Stimulated activated naive B cell treated with anti-CD40 and anti-IgM and Interleukin-4, amounts not matched to agents 10 μg/mL and 1 μg/mL and 100 μg/mL, for 72 hours (primary cell): Measurements from ENCODE around the gene SPC24.
"Not testable (repeated sequence)": the region's sequence is repeated elsewhere in the genome, so short reads cannot be mapped to it uniquely, and the experiment has no call there.

Source experiments
- ATAC-seq, 2 donors: fragments of 150-1000 bp; cut with Tn5 transposase; replicated peaks; 2 replicates each; pipeline ENCODE4 v1.10.0; 2021; ENCODE audit warnings: moderate library complexity in 1 of 2
- DNase-seq: peaks from one replicate; pipeline ENCODE4 v3.0.0; 2021
- H3K27ac Mint-ChIP-seq: one replicate; pipeline ENCODE4 v1.8.0; 2022; ENCODE audit warnings: mild to moderate bottlenecking, mixed read lengths
- H3K27me3 Mint-ChIP-seq, 2 donors: one replicate each; pipeline ENCODE4 v1.8.0; 2022; ENCODE audit warnings: mixed read lengths in 2 of 2
- H3K36me3 Mint-ChIP-seq, 2 donors: one replicate each; pipeline ENCODE4 v1.8.0; 2022; ENCODE audit warnings: mixed read lengths in 2 of 2, mild to moderate bottlenecking in 1 of 2
- H3K4me1 Mint-ChIP-seq, 2 donors: one replicate each; pipeline ENCODE4 v1.8.0; 2022; ENCODE audit warnings: mixed read lengths in 2 of 2, mild to moderate bottlenecking in 1 of 2
- H3K4me3 Mint-ChIP-seq, 2 donors: one replicate each; pipeline ENCODE4 v1.8.0; 2022; ENCODE audit warnings: mild to moderate bottlenecking in 2 of 2, mixed read lengths in 2 of 2, moderate library complexity in 1 of 2
- H3K9me3 Mint-ChIP-seq, 2 donors: one replicate each; pipeline ENCODE4 v1.8.0; 2022; ENCODE audit warnings: mixed read lengths in 2 of 2, mild to moderate bottlenecking in 1 of 2

Gene SPC24

GRCh38 chr19:11196406-11197287, 41.1 kb upstream of the SPC24 start:
- peaks cover 15 to 19% of the 10 kb centered on the region in 2 donors for H3K4me1 Mint-ChIP-seq
- ATAC-seq (peak; percentile 2 to 3), DNase-seq (no peak)
- no peaks in the 10 kb centered on the region for H3K9me3 Mint-ChIP-seq
- peaks cover 17 to 25% of the 10 kb centered on the region in 2 donors for H3K27me3 Mint-ChIP-seq
- peak overlapping the region; percentile 69 to 82 for H3K4me3 Mint-ChIP-seq
- no peaks in the 10 kb centered on the region for H3K36me3 Mint-ChIP-seq
- no peak overlapping the region for H3K27ac Mint-ChIP-seq

- Mint-ChIP-seq H3K4me1 (peaks cover 15 to 19% of the 10 kb centered on the region in 2 donors), H3K9me3 (no peaks in the 10 kb centered on the region), H3K36me3 (no peaks in the 10 kb centered on the region), H3K4me3 (no peak overlapping the region), H3K27me3 (peaks cover 17 to 25% of the 10 kb centered on the region in 2 donors), H3K27ac (no peak overlapping the region)
- ATAC-seq, result no peak
- no peak for DNase-seq
These were observed 40.1 kb upstream of the SPC24 start for GRCh38 chr19:11195681-11196080.

DNA sequence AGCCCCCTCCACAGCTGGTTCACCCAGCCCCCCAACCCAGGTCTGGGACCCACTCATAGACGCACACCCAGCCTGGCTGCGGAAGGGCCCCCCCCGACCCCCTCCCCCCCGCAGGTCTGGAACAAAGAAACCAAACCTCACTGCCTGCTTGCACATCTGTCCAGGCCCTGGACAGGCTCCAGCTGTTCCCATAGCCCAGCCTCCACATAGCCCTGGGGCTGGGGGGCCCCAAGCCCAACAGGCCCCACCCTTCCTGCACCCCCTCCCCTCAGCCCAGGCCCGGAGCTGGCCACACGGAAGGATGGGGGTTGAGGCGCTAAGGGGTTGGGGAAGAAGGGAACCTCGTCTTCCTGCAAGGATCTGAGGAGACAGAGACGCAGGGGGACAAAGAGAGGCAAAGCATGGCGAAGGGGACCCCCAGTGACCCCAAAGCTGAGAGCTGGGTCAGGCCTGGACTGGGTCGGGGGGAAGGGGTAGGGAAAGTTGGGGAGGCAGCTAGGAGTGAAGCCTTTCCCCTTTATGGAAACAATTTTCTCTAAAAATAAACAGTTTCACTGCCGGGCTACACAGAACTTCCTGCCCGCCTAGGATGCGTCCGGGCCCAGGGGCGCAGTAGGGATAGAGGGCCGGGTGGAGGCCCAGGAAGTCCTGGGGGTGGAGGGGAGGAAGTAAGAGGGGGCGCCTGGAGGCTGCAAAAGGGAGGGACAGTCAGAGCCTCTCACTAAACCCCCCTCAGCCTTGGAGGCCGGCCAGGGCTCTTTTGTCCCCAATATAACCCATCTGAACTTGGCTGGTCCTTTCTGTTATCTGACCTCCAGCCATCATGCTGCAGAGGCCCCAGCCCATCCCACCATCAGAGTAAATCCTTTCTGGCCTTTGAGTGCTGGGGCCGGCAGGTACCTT, 39.3 kb upstream of the SPC24 start:
- Mint-ChIP-seq H3K4me1 (peaks cover 15 to 19% of the 10 kb centered on the region in 2 donors), H3K27me3 (peaks cover 17 to 25% of the 10 kb centered on the region in 2 donors), H3K9me3 (no peaks in the 10 kb centered on the region), H3K27ac (no peak overlapping the region), H3K4me3 (no peak overlapping the region), H3K36me3 (no peaks in the 10 kb centered on the region)
- no peak for DNase-seq
- no peak for ATAC-seq

DNA sequence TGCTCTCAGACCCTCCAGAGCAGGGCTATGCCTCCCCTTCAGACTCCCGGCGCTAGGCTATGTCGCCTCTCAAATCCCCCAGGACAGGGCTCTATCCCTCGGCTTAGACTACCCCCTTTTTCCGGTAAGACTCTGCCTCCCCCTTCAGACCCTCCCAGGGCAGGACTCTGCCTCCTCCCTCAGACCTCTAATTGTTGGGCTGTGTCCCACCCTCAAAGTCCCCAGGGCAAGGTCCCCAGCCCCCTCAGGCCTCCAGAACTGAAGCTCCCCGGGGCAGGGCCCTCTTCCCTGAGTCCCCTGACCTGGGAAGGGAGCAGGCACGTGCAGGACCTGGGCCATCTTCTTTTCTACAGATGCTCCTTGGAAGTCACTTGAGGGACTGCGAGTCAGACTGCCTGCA, 38.6 kb upstream of the SPC24 start:
- H3K27ac Mint-ChIP-seq, result no peak overlapping the region
- no peak overlapping the region for H3K4me3 Mint-ChIP-seq
- H3K4me1 Mint-ChIP-seq, result peaks cover 15 to 19% of the 10 kb centered on the region in 2 donors
- peaks cover 17 to 25% of the 10 kb centered on the region in 2 donors for H3K27me3 Mint-ChIP-seq
- no peak for DNase-seq
- H3K9me3 Mint-ChIP-seq, result no peaks in the 10 kb centered on the region
- no peak for ATAC-seq
- H3K36me3 Mint-ChIP-seq, result no peaks in the 10 kb centered on the region

- no peak for ATAC-seq
- Mint-ChIP-seq H3K4me3 (no peak overlapping the region), H3K4me1 (peaks cover 15 to 19% of the 10 kb centered on the region in 2 donors), H3K36me3 (no peaks in the 10 kb centered on the region), H3K27ac (no peak overlapping the region), H3K9me3 (no peaks in the 10 kb centered on the region), H3K27me3 (peaks cover 17 to 25% of the 10 kb centered on the region in 2 donors)
- no peak for DNase-seq
These were observed 37.7 kb upstream of the SPC24 start for GRCh38 chr19:11192957-11193939.

DNA sequence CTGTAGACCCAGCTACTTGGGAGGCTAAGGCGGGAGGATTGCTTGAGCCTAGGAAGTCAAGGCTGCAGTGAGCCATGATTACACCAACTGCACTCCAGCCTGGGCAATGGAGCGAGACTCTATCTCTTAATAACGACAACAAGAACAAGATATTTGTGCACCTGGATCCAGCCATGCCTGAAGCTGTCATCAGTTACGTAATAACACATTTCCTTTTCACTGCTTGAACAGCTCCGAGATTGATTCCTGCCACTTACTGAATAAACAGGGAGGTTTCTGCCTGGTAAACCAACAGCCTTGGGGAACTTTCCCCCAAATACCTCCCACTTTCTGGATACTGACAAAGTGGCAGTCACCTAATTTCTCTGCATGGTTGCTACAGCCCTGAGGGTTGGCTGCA, 36.4 kb upstream of the SPC24 start:
- Mint-ChIP-seq H3K4me3 (no peak overlapping the region), H3K9me3 (no peaks in the 10 kb centered on the region), H3K27me3 (peaks cover 17 to 21% of the 10 kb centered on the region in 2 donors), H3K27ac (no peak overlapping the region), H3K4me1 (peaks cover 13 to 21% of the 10 kb centered on the region in 2 donors), H3K36me3 (no peaks in the 10 kb centered on the region)
- DNase-seq (no peak), ATAC-seq (peak in 1 of 2 donors; percentile 44)

GRCh38 chr19:11191273-11191755, 35.7 kb upstream of the SPC24 start:
- peaks cover 10 to 21% of the 10 kb centered on the region in 2 donors for H3K4me1 Mint-ChIP-seq
- no peak overlapping the region for H3K27ac Mint-ChIP-seq
- H3K27me3 Mint-ChIP-seq, result peaks cover 13 to 15% of the 10 kb centered on the region in 2 donors
- H3K36me3 Mint-ChIP-seq, result no peaks in the 10 kb centered on the region
- no peaks in the 10 kb centered on the region for H3K9me3 Mint-ChIP-seq
- DNase-seq (no peak), ATAC-seq (peak; percentile 36 to 57)
- H3K4me3 Mint-ChIP-seq, result no peak overlapping the region

- no peak overlapping the region for H3K27ac Mint-ChIP-seq
- ATAC-seq, result no peak
These were observed 34.9 kb upstream of the SPC24 start for GRCh38 chr19:11190501-11190900.

GRCh38 chr19:11187441-11187840, 31.9 kb upstream of the SPC24 start:
- Mint-ChIP-seq H3K4me3 (no peak overlapping the region), H3K27ac (no peak overlapping the region), H3K4me1 (peaks cover 2 to 14% of the 10 kb centered on the region in 2 donors), H3K27me3 (no peaks in the 10 kb centered on the region), H3K9me3 (peaks cover 0 to 4% of the 10 kb centered on the region in 2 donors), H3K36me3 (no peaks in the 10 kb centered on the region)
- ATAC-seq (no peak), DNase-seq (no peak)

More at GRCh38 chr19:11190501-11190900, 34.9 kb upstream of the SPC24 start:
- Mint-ChIP-seq H3K27me3 (peaks cover 7 to 9% of the 10 kb centered on the region in 2 donors), H3K4me1 (peaks cover 6 to 21% of the 10 kb centered on the region in 2 donors), H3K36me3 (no peaks in the 10 kb centered on the region), H3K9me3 (no peaks in the 10 kb centered on the region), H3K4me3 (no peak overlapping the region)
- no peak for DNase-seq

GRCh38 chr19:11182994-11183393, 27.4 kb upstream of the SPC24 start:
- Mint-ChIP-seq H3K27ac (no peak overlapping the region), H3K4me3 (no peak overlapping the region), H3K36me3 (no peaks in the 10 kb centered on the region), H3K9me3 (peaks cover 0 to 4% of the 10 kb centered on the region in 2 donors), H3K27me3 (peaks cover 5% of the 10 kb centered on the region in 2 donors), H3K4me1 (peaks cover 14 to 29% of the 10 kb centered on the region in 2 donors)
- ATAC-seq, result no peak
- no peak for DNase-seq

DNA sequence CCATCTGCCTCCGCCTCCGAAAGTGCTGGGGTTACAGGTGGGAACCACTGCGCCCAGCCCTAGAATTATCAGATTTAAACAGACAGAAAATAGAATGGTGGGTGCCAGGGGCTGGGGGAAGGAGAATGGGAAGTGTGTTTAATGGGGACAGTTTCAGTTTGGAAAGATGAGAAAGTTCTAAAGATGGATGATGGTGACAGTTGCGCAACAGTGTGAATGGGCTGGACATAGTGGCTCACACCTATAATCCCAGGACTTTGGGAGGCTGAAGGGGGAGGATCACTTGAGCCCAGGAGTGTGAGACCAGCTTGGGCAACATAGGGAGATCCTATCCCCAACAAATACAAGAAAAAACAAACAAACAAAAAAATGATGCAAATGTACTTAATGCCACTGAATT, 25.9 kb upstream of the SPC24 start:
- no peak for DNase-seq
- Mint-ChIP-seq H3K4me3 (no peak overlapping the region), H3K36me3 (no peaks in the 10 kb centered on the region), H3K4me1 (peaks cover 12 to 18% of the 10 kb centered on the region in 2 donors), H3K27ac (no peak overlapping the region), H3K27me3 (peaks cover 5 to 11% of the 10 kb centered on the region in 2 donors), H3K9me3 (peaks cover 0 to 4% of the 10 kb centered on the region in 2 donors)
- ATAC-seq, result no peak

GRCh38 chr19:11180975-11181374, 25.4 kb upstream of the SPC24 start:
- H3K9me3 Mint-ChIP-seq, H3K4me3 Mint-ChIP-seq, H3K27ac Mint-ChIP-seq, H3K36me3 Mint-ChIP-seq, DNase-seq, ATAC-seq: not testable (repeated sequence)
- Mint-ChIP-seq H3K4me1 (peaks cover 12 to 15% of the 10 kb centered on the region in 2 donors), H3K27me3 (peaks cover 5 to 12% of the 10 kb centered on the region in 2 donors)

DNA sequence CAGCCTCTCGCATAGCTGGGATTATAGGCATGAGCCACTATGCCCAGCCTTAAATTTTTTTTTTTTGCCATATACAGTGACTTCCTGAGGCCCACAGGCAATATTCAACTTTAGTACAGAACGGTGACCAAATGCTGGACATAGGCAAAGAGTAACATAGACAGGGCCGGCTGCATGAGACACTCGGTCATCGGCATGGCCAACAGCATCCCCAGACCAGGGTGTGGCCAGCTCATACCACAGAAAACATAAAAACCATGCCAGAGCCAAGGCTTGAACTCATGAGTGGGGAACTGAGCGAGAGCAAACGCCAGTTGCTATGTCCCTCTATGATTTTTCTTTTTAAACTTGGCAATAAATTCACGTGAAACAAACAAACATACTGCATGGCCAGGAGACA, 24.8 kb upstream of the SPC24 start:
- peak overlapping the region in 1 of 2 donors; percentile 13 for H3K4me3 Mint-ChIP-seq
- peaks cover 0 to 4% of the 10 kb centered on the region in 2 donors for H3K9me3 Mint-ChIP-seq
- H3K4me1 Mint-ChIP-seq, result peaks cover 12 to 15% of the 10 kb centered on the region in 2 donors
- H3K27ac Mint-ChIP-seq, result peak overlapping the region; percentile 37
- DNase-seq (no peak), ATAC-seq (peak; percentile 23 to 24)
- peaks cover 5 to 12% of the 10 kb centered on the region in 2 donors for H3K27me3 Mint-ChIP-seq
- H3K36me3 Mint-ChIP-seq, result no peaks in the 10 kb centered on the region
